A549 (cell line): ENCODE data around the gene SKI.

Experiments
- CEBPB ChIP-seq, 2 experiments: fragments of >200 bp in 1 of 2; sonication (Bioruptor Twin) in 1 of 2; formaldehyde crosslinking in 1 of 2; IDR thresholded peaks; 2 replicates each; pipeline ENCODE4 v1.6.1; 2012 to 2016
- CHD2 ChIP-seq: fragments of 150-350 bp; IDR thresholded peaks from 2 replicates; pipeline ENCODE4 v1.6.1; 2014; ENCODE audit warnings: low read length; ENCODE audit not compliant: partially characterized antibody
- EP300 ChIP-seq, 2 experiments: fragments of >200 bp; sonication (Bioruptor Twin); formaldehyde crosslinking; IDR thresholded peaks; 2 replicates in 1 of 2; 3 replicates in 1 of 2; pipeline ENCODE4 v1.6.1; 2016 to 2017
- HOXB5 ChIP-seq: fragments of 250-450 bp; sonication (Bioruptor Pico); IDR thresholded peaks from 2 replicates; pipeline ENCODE4 v1.5.0; 2020; ENCODE audit warnings: mild to moderate bottlenecking, moderate library complexity
- KDM5A ChIP-seq: fragments of 200-600 bp; sonication (generic); IDR thresholded peaks from 2 replicates; pipeline ENCODE4 v1.6.1; 2016; ENCODE audit warnings: antibody characterized with exemption, mild to moderate bottlenecking
- POLR2A ChIP-seq: IDR thresholded peaks from 2 replicates; pipeline ENCODE4 v1.6.1; 2012; ENCODE audit warnings: mild to moderate bottlenecking, low read length
- RAD21 ChIP-seq, 2 experiments: fragments of >200 bp in 1 of 2; sonication (Bioruptor Twin) in 1 of 2; formaldehyde crosslinking in 1 of 2; IDR thresholded peaks in 1 of 2; conservative IDR thresholded peaks in 1 of 2; 2 replicates in 1 of 2; 3 replicates in 1 of 2; pipeline ENCODE4 v1.6.1; 2012 to 2018; ENCODE audit warnings: inconsistent platforms in 1 of 2
- RNF2 ChIP-seq: fragments of 200-600 bp; sonication (generic); IDR thresholded peaks from 2 replicates; pipeline ENCODE4 v1.6.1; 2016; ENCODE audit warnings: low read depth, mild to moderate bottlenecking, antibody characterized with exemption, moderate library complexity, borderline replicate concordance
- SMC3 ChIP-seq: fragments of >200 bp; sonication (Bioruptor Twin); formaldehyde crosslinking; IDR thresholded peaks from 3 replicates; pipeline ENCODE4 v1.6.1; 2018; ENCODE audit warnings: inconsistent platforms
- ZFP36 ChIP-seq: fragments of 450-650 bp; IDR thresholded peaks from 2 replicates; pipeline ENCODE4 v1.6.1; 2014; ENCODE audit warnings: borderline replicate concordance; ENCODE audit not compliant: partially characterized antibody
- TF ChIP-seq, protein P1 (sequence below): fragments of >200 bp; sonication (Bioruptor Twin); formaldehyde crosslinking; IDR thresholded peaks from 3 replicates; pipeline ENCODE4 v1.5.1; 2016
- TF ChIP-seq, protein P2 (sequence below): fragments of 200-600 bp; sonication (generic); IDR thresholded peaks from 2 replicates; pipeline ENCODE4 v1.6.1; 2016; ENCODE audit warnings: antibody characterized with exemption, mild to moderate bottlenecking, moderate library complexity
- TF ChIP-seq, protein P3 (sequence below): fragments of 450-650 bp; IDR thresholded peaks from 2 replicates; pipeline ENCODE4 v1.6.1; 2014; ENCODE audit warnings: antibody characterized with exemption

DNA sequence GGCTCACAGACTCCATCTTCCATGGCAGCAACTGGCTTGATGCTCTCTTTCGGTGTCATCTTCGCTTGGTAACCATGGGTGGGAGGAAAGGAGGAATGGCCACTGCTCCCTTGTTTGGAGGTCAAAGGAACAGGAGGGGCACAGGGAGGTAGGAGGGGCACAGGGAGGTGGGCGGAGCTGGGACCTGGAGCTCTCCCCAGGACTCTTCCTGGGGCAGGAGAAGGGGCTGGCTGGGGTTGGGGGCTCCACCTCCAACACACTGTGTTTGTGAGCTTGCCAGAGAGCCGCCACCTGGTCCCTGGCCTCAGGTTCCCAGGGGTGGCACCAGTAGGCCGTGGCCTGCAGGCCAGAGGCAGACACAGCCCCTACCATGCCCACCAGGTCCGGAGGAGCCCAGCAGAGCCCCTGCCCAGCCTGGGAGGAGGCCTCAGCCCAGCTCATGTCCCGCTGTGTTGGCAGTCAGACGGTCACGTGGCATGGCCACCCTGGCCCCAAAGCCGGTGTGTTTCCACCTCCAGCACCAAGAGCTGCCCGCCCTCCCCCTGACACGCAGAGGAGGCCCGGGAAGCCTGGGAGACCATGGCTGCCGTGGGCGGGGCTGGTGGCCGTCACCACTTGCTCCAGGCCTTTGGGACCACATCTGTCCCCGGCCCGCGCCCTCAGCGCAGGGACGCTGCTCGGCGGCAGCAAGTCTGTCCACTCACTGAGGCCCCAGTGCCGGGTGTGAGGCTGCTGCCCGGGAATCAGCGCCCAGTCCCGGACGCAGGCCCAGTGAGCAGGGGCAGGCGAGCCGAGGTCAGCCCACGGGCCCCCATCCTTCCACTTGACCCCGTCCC is 89.3 kb downstream of the SKI start:
- TF ChIP-seq POLR2A (no peak), EP300 (IDR thresholded peaks at IDR 0.05) (no peak), HOXB5 (CRISPR knock-in tag) (no peak), RAD21 (conservative IDR thresholded peaks at IDR 0.05 in 1 of 2, IDR thresholded peaks at IDR 0.05 in 1 of 2) (no peak), RNF2 (no peak), KDM5A (no peak), CHD2 (no peak), CEBPB (IDR thresholded peaks at IDR 0.05) (no peak), SMC3 (no peak), ZFP36 (no peak)
- TF ChIP-seq, protein P1, sequence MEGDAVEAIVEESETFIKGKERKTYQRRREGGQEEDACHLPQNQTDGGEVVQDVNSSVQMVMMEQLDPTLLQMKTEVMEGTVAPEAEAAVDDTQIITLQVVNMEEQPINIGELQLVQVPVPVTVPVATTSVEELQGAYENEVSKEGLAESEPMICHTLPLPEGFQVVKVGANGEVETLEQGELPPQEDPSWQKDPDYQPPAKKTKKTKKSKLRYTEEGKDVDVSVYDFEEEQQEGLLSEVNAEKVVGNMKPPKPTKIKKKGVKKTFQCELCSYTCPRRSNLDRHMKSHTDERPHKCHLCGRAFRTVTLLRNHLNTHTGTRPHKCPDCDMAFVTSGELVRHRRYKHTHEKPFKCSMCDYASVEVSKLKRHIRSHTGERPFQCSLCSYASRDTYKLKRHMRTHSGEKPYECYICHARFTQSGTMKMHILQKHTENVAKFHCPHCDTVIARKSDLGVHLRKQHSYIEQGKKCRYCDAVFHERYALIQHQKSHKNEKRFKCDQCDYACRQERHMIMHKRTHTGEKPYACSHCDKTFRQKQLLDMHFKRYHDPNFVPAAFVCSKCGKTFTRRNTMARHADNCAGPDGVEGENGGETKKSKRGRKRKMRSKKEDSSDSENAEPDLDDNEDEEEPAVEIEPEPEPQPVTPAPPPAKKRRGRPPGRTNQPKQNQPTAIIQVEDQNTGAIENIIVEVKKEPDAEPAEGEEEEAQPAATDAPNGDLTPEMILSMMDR, result no peak
- TF ChIP-seq, protein P2, sequence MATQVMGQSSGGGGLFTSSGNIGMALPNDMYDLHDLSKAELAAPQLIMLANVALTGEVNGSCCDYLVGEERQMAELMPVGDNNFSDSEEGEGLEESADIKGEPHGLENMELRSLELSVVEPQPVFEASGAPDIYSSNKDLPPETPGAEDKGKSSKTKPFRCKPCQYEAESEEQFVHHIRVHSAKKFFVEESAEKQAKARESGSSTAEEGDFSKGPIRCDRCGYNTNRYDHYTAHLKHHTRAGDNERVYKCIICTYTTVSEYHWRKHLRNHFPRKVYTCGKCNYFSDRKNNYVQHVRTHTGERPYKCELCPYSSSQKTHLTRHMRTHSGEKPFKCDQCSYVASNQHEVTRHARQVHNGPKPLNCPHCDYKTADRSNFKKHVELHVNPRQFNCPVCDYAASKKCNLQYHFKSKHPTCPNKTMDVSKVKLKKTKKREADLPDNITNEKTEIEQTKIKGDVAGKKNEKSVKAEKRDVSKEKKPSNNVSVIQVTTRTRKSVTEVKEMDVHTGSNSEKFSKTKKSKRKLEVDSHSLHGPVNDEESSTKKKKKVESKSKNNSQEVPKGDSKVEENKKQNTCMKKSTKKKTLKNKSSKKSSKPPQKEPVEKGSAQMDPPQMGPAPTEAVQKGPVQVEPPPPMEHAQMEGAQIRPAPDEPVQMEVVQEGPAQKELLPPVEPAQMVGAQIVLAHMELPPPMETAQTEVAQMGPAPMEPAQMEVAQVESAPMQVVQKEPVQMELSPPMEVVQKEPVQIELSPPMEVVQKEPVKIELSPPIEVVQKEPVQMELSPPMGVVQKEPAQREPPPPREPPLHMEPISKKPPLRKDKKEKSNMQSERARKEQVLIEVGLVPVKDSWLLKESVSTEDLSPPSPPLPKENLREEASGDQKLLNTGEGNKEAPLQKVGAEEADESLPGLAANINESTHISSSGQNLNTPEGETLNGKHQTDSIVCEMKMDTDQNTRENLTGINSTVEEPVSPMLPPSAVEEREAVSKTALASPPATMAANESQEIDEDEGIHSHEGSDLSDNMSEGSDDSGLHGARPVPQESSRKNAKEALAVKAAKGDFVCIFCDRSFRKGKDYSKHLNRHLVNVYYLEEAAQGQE, result no peak
- TF ChIP-seq, protein P3, sequence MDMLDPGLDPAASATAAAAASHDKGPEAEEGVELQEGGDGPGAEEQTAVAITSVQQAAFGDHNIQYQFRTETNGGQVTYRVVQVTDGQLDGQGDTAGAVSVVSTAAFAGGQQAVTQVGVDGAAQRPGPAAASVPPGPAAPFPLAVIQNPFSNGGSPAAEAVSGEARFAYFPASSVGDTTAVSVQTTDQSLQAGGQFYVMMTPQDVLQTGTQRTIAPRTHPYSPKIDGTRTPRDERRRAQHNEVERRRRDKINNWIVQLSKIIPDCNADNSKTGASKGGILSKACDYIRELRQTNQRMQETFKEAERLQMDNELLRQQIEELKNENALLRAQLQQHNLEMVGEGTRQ, result no peak
